WTC11 (cell line): ENCODE measurements around the gene HOXD13. TPM values are rescaled to one million over a fixed set of nuclear protein-coding genes. Genes with fewer than 3 reads are reported as not detected.

Experiments used
- ATAC-seq: fragments of 200-7000 bp; cut with Tn5 transposase; 2 replicates; pipeline ENCODE4 v1.10.0; 2021; ENCODE audit warnings: mild to moderate bottlenecking, moderate library complexity
- CTCF ChIA-PET: fragments of 300-600 bp; sonication (Branson Sonifier 250); formaldehyde crosslinking; loops from one replicate; lab custom pipeline; 2021; ENCODE audit warnings: antibody characterized with exemption; lab: Charles Lee
- POLR2A ChIA-PET: fragments of 350-600 bp; sonication (Branson Sonifier 250); formaldehyde crosslinking; loops from one replicate; lab custom pipeline; 2021; ENCODE audit warnings: antibody characterized with exemption; lab: Charles Lee
- DNase-seq: peaks from one replicate; pipeline ENCODE4 v3.0.0; 2021; ENCODE audit warnings: low spot score
- H3K27ac Mint-ChIP-seq: 2 replicates; pipeline ENCODE4 v1.8.0; 2021; ENCODE audit warnings: mixed read lengths
- H3K27me3 Mint-ChIP-seq: 2 replicates; pipeline ENCODE4 v1.8.0; 2021; ENCODE audit warnings: low read depth, mild to moderate bottlenecking, moderate library complexity, mixed read lengths
- H3K36me3 Mint-ChIP-seq: 2 replicates; pipeline ENCODE4 v1.8.0; 2021; ENCODE audit warnings: mixed read lengths
- H3K4me1 Mint-ChIP-seq: 2 replicates; pipeline ENCODE4 v1.8.0; 2022; ENCODE audit warnings: mixed read lengths
- H3K4me3 Mint-ChIP-seq: 2 replicates; pipeline ENCODE4 v1.8.0; 2021; ENCODE audit warnings: mild to moderate bottlenecking, moderate library complexity, mixed read lengths
- H3K9me3 Mint-ChIP-seq: 2 replicates; pipeline ENCODE4 v1.8.0; 2021; ENCODE audit warnings: mixed read lengths
- ATF1 ChIP-seq: sonication (generic); formaldehyde crosslinking; IDR thresholded peaks from 2 replicates; pipeline ENCODE4 v1.8.1; 2023; ENCODE audit warnings: mild to moderate bottlenecking, moderate library complexity, missing genetic modification reagents
- CDX4 ChIP-seq: fragments of 250-450 bp; sonication (Bioruptor Pico); IDR thresholded peaks from 2 replicates; pipeline ENCODE4 v1.9.0; 2021; ENCODE audit warnings: moderate library complexity, mild to moderate bottlenecking, inconsistent platforms, borderline replicate concordance
- E2F4 ChIP-seq: sonication (generic); formaldehyde crosslinking; IDR thresholded peaks from 2 replicates; pipeline ENCODE4 v1.8.1; 2022; ENCODE audit warnings: low read depth, mild to moderate bottlenecking, moderate library complexity, missing genetic modification reagents, borderline replicate concordance
- EMX1 ChIP-seq: fragments of 250-450 bp; sonication (Bioruptor Pico); IDR thresholded peaks from 2 replicates; pipeline ENCODE4 v1.8.0; 2021; ENCODE audit warnings: mild to moderate bottlenecking
- FOXP1 ChIP-seq: sonication (generic); formaldehyde crosslinking; IDR thresholded peaks from 2 replicates; pipeline ENCODE4 v1.8.0; 2022; ENCODE audit warnings: missing genetic modification reagents, mild to moderate bottlenecking, moderate library complexity, borderline replicate concordance
- GRHL2 ChIP-seq: fragments of 250-450 bp; sonication (Bioruptor Pico); IDR thresholded peaks from 2 replicates; pipeline ENCODE4 v1.8.0; 2022; ENCODE audit warnings: mild to moderate bottlenecking, moderate library complexity; ENCODE audit not compliant: insufficient replicate concordance, severe bottlenecking
- HMGXB4 ChIP-seq: sonication (generic); formaldehyde crosslinking; IDR thresholded peaks from 2 replicates; pipeline ENCODE4 v1.8.1; 2023; ENCODE audit warnings: mild to moderate bottlenecking, moderate library complexity, missing genetic modification reagents
- NFE2L1 ChIP-seq: sonication (generic); formaldehyde crosslinking; IDR thresholded peaks from 2 replicates; pipeline ENCODE4 v1.8.1; 2023; ENCODE audit warnings: missing genetic modification reagents
- NFYB ChIP-seq: sonication (generic); formaldehyde crosslinking; conservative IDR thresholded peaks from 2 replicates; pipeline ENCODE4 v1.8.0; 2022; ENCODE audit warnings: low read depth, missing genetic modification reagents
- NR3C1 ChIP-seq: sonication (generic); formaldehyde crosslinking; conservative IDR thresholded peaks from 2 replicates; pipeline ENCODE4 v1.8.1; 2023; ENCODE audit warnings: low read depth, mild to moderate bottlenecking, missing genetic modification reagents
- TCF7 ChIP-seq: sonication (generic); formaldehyde crosslinking; IDR thresholded peaks from 2 replicates; pipeline ENCODE4 v1.8.0; 2022; ENCODE audit warnings: mild to moderate bottlenecking, low read depth, missing genetic modification reagents, moderate library complexity
- TEAD1 ChIP-seq: sonication (generic); formaldehyde crosslinking; IDR thresholded peaks from 2 replicates; pipeline ENCODE4 v1.8.0; 2022; ENCODE audit warnings: mild to moderate bottlenecking, missing genetic modification reagents
- ZNF121 ChIP-seq: sonication (generic); formaldehyde crosslinking; IDR thresholded peaks from 2 replicates; pipeline ENCODE4 v1.8.0; 2023; ENCODE audit warnings: missing genetic modification reagents
- ZNF263 ChIP-seq: sonication (generic); formaldehyde crosslinking; IDR thresholded peaks from 2 replicates; pipeline ENCODE4 v1.8.1; 2022; ENCODE audit warnings: low read depth, mild to moderate bottlenecking, moderate library complexity, missing genetic modification reagents
- ZNF512 ChIP-seq: sonication (generic); formaldehyde crosslinking; IDR thresholded peaks from 2 replicates; pipeline ENCODE4 v1.8.1; 2022; ENCODE audit warnings: missing genetic modification reagents, borderline replicate concordance
- total RNA-seq: library from RNA; stranded (reverse); gene quantifications from 3 replicates; pipeline ENCODE4 v1.2.3, GENCODE V29; 2021

Gene HOXD13
- total RNA-seq, 1 experiment from 2014 or later: not detected

- TF ChIP-seq ZNF512 (CRISPR knock-in tag) (no peak), NFE2L1 (CRISPR knock-in tag) (no peak), TCF7 (CRISPR knock-in tag) (no peak)
Observed at GRCh38 chr2:176103194-176103593, 10.7 kb downstream of the HOXD13 start (continued).

- H3K4me3 Mint-ChIP-seq: peak overlapping the region; percentile 60; the same call in 1 of the 2 replicates
- H3K9me3 Mint-ChIP-seq: no peaks in the 10 kb centered on the region
- ChIA-PET CTCF (interaction anchor here (0.7 to 1.6 kb wide), 5 partner anchors 15 to 102 kb away, joined by 3 to 4 read pairs (median 3); partner anchors contain the start of gene LNPK), POLR2A (interaction anchor here (0.5 kb wide), 1 partner anchor 19 kb away, joined by 3 read pairs; no protein-coding TSS in a partner anchor)
- H3K36me3 Mint-ChIP-seq: no peaks in the 10 kb centered on the region
- no peak overlapping the region for H3K27ac Mint-ChIP-seq
- peaks cover 98% of the 10 kb centered on the region for H3K27me3 Mint-ChIP-seq
- ATAC-seq: no peak
- DNase-seq: no peak
- H3K4me1 Mint-ChIP-seq: peaks cover 49% of the 10 kb centered on the region
- TF ChIP-seq ATF1 (CRISPR knock-in tag) (no peak), ZNF512 (CRISPR knock-in tag) (no peak), ZNF121 (CRISPR knock-in tag) (no peak), ZNF263 (no peak), EMX1 (no peak), E2F4 (CRISPR knock-in tag) (no peak), TEAD1 (CRISPR knock-in tag) (no peak), FOXP1 (CRISPR knock-in tag) (no peak), TCF7 (CRISPR knock-in tag) (no peak), HMGXB4 (CRISPR knock-in tag) (no peak)
Observed at GRCh38 chr2:176103742-176104315, 11.3 kb downstream of the HOXD13 start.

GRCh38 chr2:176104316-176105077 is 12.0 kb downstream of the HOXD13 start:
- H3K27ac Mint-ChIP-seq: no peak overlapping the region
- DNase-seq: no peak
- ChIA-PET CTCF (interaction anchor here (0.6 to 1.6 kb wide), 8 partner anchors 14 to 533 kb away, joined by 3 to 4 read pairs (median 3); partner anchors contain the start of gene LNPK), POLR2A (no interaction called here)
- 0 out of 2 replicates have a peak, but pooled peaks have one; percentile 3 for ATAC-seq
- H3K4me3 Mint-ChIP-seq: peak overlapping the region; percentile 60
- H3K27me3 Mint-ChIP-seq: peaks cover 98% of the 10 kb centered on the region
- H3K9me3 Mint-ChIP-seq: no peaks in the 10 kb centered on the region
- peaks cover 49% of the 10 kb centered on the region for H3K4me1 Mint-ChIP-seq
- H3K36me3 Mint-ChIP-seq: no peaks in the 10 kb centered on the region
- no peak for TF ChIP-seq NR3C1
- 0 out of 2 replicates have a peak, but pooled peaks have one; percentile 38 for TF ChIP-seq CDX4
- TF ChIP-seq GRHL2 (CRISPR knock-in tag): no peak
- TF ChIP-seq NFYB: no peak
